SIG-M5 treated with dmso at 0.1 percent for 504 hours (cell line): Measurements from ENCODE around the gene SLC25A1.
"Not testable (repeated sequence)": the region's sequence is repeated elsewhere in the genome, so short reads cannot be mapped to it uniquely, and the experiment has no call there.

Source experiments
- DNase-seq: peaks from one replicate; lab custom pipeline; 2025; ENCODE audit not compliant: unreplicated experiment; lab: John Stamatoyannopoulos, UW

Gene SLC25A1

DNA sequence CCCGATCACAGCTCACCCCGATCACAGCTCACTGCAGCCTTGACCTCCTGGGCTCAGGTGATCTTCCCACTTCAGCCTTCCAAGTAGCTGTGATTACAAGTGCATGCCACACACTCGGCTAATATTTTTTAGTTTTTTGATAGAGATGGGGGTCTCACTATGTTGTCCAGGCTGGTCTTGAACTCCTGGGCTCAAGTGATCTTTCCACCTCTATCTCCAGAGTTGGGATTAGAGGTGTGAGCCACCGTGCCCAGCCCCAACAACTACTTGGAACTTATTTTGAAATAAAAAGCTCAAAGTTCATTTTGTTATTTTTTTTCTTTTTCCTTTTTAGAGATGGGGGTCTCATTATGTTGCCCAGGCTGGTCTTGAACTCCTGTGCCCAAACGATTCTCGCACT is 27.8 kb upstream of the SLC25A1 start:
- DNase-seq: no peak

DNA sequence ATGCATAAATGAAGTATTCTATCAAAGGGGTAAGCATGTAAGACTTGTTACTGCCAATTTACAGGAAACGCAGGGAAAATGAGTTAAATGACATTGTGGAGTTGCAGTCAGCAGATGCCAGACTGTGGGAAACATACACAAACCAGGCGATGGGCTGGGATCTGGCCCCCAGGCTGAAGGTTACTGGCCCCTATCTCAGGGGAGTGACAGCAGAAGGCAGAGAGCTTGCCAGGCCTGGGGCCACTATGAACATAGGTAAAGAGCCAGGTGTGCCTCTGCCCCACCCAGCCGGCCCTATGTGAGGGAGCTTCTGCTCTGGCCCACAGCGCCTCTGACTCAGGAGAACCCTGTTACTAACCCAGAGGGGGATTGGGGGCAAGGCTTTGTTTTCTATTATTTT is 26.1 kb upstream of the SLC25A1 start:
- DNase-seq: no peak

DNA sequence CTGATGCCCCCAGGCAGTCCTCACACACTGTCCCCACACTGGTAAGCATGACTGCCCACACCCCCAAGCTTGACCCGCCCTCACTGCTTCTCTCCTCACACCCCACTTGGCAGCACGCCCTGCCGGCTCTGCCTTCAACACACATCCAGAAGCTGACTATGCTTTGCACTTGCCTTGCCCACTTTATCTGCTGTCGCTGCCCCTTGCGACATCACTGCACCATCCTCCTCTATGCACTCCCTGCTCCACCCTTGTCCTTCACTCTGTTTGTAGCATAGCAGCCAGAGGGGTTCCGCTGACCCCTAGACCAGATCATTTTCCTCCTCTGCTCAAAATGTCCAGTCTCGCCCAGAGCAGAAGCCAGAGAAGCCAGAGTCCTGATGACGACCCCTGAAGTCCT is 25.3 kb upstream of the SLC25A1 start:
- no peak for DNase-seq

DNA sequence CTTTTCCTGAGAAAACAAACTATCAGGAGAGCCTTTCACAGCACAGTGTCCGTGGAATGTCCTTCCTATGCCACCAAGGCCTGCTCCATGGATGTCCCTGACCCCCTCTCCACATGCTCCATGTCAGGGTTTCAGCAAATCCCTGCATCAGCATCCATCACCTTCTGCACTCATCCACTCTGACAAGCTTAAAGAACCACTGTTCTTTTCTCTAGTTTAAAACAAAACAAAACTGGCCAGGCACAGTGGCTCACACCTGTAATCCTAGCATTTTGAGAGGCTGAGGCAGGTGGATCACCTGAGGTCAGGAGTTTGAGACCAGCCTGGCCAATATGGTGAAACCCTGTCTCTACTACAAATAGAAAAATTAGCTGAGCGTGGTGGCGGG is 24.3 kb upstream of the SLC25A1 start:
- not testable (repeated sequence) for DNase-seq

DNA sequence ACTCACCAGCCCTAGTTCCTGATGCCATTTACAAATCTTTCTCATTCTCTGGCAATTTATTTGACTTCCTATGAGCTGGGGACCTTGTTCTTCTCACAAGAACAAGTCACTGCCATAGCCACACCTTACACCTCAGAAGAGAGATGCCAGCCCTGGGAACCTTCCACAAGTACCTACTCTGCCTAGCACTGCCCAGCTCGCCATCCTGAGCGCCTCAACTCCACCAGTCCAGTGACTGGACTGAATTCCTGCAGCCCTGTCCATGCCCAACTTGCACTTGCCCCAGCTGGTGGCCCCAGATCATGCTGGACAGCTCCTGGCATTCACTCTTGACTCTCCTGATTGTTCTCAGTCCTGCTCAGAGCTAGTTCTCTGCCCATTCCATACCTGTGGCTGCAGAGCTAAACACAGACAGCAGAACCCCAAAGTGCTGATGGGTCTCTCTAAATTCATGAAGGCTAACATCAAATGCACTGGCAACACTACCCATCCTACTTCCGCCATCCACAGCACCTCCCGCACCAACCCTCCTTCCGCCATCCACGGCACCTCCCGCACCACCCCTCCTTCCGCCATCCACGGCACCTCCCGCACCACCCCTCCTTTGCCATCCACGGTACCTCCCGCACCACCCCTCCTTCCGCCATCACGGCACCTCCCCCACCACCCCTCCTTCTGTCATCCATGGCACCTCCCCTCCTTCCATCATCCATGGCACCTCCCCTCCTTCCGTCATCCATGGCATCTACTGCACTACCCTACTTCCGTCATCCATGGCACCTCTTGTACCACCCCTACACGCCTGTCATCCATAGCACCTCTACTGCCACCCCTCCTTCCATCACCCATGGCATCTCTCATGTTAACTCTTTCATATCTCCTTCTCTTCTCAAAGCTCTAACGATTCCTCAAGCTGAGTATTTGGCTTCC is 23.6 kb upstream of the SLC25A1 start:
- no peak for DNase-seq

DNA sequence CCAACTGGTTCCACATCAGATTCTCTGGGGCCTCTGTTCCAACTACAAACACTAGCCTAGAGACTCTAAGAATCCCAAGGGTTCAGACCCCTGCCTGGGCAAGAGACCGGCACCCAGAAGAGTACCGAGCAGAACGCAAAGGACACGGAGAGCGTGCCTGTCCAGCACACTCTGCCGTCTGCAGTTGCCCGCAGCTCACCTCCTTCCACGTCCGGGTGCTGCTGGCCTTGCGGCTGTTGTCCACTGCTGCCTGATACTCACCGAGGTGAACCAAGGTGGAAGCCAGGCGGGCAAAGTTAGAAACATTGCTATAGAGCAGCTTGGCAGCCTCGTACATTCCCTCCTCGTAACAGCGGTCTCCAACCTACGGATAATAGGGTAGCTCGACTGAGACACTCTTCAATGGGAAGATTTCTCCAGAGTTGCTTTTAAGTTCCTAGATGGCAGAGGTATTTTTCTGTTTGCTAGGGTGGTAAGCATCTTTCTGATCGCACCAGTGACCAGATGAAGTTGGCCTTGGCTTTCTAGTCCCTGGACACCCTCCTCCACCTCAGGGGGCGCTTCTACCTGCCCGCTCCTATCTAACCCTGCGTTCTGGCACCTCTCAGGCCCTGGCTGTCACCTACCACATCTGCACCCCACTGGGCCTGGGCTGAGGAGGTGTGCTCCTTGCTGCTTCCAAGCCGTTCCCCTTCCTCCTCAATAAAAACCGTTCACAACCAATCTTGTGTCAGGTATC is 22.8 kb upstream of the SLC25A1 start:
- no peak for DNase-seq

DNA sequence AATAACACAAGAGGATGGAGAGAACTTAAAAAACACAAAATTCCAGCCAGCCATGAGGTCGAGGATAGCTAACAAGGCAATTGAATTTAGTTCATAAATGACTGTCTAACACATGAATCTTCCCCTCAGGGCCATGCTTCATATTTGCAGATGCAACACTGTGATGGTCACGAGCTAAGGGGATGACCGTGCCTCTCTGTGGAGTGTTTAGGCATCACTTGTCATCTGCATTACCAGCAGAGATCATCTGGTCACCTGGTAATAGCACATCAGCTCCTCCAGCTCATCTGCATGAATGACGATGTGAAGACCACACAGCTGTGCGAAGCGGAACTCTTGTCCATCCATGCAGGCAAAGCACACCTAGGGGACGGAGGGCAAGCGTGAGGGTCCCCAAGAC is 20.9 kb upstream of the SLC25A1 start:
- DNase-seq: no peak

DNA sequence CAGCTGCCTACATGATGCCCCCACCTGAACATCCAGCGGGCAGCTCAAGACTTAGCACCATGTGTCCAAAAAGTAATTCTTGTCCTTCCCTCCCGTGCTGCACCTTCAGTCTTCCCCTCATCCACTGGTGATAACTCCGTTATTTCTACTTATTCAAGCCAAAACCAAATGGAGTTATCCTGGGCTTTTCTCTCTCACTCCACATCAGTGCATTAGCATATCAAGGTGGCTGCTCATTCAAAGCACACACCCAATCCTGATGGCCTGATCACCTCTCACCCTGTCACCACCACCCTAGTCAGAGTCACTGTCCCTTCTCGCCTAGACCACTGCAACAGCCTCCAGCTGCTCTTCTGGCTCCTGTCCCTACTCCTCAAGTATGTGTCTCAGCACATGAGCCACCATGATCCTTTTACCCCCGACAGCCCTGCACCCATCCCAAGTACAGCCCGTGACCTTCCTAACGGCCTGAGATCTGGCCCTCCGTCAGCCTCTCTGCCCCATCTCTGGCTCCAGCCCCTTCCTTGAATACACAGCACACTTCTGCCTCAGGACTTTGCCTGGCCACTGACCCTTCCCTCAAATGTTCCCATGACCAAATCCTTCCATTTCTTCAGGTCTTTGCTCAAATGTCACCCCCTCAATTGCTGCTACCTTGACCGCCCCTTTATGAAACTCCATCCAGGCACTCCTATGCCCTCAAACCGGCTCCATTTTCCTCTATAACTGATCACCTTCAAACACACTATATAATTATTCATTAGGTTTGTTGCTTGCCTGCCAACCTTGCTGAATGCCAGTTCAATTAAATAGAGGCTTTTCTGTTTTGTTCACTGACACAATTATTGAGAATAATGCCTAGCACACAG is 19.7 kb upstream of the SLC25A1 start:
- no peak for DNase-seq

DNA sequence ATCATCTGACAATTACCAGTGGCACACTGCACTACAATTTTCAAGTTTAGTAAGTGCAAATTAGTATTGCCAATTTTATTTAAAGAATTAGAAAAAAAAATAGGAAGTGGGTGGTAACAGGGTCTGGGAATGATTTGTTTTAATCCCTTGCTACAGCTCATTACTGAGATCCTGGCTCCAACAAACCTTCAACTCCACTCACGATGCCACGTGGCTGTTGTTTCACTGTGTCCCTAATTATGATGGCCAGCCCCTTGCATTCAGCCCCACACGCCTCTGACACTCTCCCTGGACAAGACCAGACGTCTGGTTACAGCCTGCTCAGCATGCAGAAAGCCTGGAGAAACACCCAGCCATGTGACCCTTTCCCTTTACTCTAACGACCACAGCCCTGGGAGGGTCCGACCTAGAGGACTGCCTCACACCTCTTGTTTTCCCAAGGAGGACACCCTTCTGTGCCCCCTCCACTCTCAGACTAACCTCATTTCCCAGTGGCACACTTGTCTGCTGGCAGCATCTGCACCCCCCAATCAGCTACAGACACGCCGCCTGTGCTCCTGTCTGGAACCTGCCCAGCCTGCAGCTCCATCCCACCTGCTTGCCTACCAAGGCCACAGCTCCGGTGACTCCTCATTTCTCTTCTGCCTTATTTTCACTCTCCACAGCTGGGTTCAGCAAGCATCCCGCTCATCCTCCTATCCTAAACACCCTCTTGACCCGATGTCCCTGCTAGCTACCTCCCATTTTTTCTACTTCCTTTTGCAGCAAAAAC is 18.5 kb upstream of the SLC25A1 start:
- DNase-seq: no peak

DNA sequence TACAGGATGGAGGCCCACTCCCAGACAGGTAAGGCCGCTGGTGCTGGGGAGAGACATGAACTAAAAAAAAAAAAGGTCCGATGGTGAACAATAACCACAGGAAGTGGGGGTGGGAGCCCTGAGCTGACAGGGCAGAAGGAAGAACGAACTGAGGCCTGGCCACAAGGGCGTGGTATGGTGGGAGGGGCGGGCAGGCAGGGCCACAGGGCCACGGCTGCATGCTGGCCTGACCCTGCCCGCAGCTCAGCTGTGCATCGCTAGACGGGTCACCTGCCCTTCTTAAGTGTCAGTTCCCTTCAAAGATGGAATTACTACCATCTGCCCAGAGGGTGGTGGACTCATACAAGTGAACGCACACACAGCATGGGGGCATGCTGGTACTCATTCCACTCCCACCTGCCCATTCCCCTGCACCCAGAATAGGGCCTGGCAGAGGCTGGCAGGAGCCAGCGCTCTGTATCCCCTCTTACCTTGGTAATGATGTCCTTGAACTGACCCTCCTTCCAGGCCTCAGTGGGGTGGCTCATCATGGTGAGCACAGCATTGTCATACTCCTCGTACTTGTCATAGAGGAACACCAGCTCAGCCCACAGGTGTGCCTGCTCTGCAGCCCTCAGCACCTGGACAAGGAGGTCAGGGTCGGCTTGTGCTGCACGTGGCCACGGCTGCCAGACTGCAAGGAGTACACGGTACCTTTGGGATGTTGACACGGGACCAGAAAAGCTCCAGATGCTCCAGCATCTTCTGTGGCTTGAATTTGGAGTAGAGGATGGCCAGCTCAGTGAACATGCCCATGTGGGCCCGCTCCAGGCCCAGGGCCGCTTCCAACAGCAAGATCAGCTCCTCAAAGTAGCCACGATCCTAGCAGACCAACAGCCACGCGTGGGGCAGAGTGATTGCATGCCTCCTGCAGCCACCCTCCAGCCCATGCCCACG is 17.5 kb upstream of the SLC25A1 start:
- DNase-seq: no peak

DNA sequence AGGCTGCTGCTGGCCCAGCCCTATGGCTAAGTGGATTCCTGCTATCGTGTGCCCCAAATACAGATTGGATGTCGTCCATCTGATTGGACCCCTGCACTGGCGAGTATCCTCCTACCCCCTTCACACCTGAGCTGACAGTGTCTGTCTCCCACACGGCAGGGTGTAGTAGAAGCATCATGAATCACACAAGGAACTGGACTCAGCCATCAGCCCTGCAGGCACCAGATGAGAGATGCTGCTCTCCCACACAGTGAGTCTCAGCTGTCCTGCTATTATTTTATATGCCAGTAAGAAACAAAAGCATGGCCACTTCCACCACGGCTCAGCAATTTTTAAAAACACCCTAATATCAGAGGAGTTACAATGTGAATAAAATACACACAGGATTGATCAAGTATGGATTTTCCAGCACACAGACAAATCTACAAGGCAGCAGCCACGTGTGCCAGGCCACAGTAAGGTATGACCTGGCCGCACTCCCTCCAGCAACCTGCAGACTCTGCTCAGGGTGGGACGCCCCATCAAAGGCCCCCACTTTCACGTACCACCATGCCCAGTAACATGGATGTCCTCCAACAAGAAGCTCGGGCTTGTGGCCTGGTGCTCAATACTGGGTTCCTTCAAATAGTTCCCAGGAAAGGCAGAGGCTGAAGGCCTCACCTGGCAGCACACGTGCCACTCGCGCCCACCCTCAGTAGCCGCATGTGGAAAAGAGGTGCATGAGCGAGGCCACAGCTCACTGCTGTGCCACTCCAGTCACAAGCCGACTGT is 16.4 kb upstream of the SLC25A1 start:
- no peak for DNase-seq

DNA sequence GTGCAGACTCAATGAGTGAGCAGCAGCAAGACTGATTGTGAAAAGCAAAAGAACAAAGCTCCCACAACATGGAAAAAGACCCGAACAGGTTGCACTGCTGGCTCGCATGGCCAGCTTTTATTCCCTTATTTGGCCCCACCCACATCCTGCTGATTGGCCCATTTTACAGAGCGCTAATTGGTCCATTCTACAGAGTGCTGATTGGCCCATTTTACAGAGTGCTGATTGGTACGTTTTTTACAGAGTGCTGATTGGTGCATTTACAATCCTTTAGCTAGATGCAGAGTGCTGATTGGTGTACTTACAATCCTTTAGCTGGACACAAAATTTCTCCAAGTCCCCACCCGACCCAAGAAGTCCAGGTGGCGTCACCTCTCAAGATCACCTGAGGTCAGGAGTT is 15.3 kb upstream of the SLC25A1 start:
- no peak for DNase-seq

DNA sequence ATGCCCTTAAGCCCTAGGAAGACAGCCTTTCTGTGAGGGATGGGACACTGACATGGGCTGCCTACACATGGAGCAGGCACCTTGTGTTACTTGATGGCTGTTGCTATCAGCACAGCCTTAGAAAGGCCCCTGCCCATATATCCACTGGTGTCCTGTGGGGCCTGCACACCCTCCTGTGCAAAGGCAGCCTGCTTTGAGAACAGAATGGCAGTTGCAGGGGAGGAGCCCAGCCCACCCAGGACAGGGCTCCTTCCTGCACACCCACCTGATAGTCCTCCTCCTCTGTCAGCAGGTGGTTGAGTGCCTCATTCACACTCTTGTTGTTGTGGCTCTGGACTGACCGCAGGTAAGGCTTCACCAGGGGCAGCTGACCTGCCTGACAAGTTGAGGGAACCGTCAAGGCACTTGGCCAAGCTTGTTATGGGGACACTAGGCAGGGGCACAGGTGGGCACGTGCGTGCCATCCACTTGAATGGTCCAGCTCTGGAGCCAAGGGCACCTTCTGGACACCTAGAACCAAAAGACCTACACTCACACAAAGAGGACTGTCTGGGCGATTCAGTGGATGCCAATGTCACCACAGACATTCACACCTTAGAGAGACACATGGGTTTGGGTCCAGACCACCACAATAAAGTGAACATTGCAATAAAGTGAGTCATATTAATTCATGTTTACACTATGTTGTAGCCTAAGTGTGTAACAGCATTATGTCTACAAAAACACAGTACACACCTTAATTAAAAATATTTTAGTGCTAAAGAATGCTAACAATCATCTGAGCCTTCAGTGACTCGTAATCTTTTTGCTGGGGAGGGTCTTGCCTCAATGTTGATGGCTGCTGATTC is 9.4 kb upstream of the SLC25A1 start:
- no peak for DNase-seq

DNA sequence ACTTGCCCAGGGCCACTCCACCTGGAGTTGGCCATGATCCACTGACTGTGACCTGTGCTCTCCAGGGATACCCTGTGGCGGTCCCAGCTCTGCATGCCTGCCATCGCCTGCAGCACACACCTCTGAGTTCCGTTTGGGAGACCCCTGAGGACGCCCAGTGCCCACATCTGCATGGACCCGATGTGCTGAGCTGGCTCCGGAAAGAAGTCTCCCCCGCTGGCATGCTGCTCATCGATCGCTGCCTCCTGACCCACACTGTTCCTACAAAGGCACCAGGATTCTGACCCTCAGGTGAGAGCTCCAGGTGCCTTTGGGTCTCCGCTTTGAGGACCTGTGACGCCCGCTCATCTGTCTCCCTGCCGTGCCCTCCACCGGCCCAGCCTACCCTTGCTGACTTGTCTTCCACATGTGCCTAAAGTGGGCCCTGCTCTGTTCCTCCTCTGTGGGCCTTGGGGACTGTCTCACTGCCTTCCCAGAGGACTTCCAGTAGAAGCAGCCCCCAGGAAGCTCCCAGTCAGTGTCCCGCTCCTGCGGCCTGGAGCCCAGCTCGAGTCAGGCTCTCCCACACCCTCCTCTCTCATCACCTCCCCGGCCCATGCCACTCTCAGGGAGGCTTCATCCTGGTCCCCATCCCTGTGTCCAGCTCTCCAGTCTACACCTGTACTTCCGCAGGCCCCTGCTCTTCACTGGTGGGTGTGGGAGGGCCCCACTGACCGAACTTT is 5.9 kb upstream of the SLC25A1 start:
- DNase-seq: no peak

DNA sequence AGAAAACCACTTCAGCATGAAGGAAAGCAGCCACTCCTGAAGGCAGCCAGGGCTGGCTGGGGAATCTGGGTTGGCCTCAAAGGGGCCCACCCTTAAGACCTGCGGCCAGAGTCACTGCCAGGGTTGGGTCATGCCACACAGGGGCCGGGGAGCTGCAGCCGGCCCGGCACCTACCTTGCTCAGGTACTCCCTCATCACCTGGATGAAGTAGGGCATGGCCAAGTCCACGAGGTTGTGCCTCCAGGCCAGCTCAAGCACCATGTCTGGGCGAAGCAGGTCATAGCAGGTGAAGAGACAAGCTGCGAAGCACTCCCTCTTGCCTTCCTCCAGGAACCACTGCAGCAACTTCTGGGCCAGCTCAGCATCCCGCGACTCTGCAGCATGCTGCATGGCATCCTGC is 4.7 kb upstream of the SLC25A1 start:
- DNase-seq: no peak

DNA sequence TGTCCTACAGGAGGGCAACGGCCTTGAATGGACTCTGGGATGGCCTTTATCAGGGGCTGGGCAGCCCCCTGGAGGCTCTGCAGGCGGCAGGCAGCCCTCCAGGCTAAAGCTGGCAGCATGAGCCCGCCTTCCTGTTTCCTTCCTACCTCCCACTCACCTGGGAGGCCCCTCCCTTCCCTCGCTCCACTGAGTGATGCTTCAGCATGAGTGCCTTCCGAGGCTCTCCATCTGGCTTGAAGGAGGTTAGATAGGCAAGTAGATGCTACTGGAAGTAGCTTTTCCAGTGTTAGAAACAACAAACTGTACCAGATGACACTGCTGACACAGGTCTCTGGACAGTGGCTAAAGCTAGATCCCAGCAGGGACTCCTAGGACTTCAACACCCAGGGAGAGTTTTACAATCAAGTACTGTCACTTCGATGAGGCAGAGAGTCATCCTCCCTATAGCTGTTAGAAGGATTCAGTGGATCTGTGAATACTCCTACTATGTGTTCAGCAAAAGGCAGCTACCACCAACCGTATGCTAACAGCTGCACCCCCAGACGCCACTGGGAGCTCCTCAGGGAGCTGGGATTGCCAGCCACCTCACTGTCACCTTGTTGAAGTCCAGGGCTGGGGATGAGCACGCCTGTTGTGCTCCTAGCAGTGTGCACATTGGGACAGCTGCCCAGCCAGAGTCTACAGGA is 4.1 kb upstream of the SLC25A1 start:
- DNase-seq: no peak
